ENCODE results near the gene RHCE.
"Not testable (repeated sequence)": the region's sequence is repeated elsewhere in the genome, so short reads cannot be mapped to it uniquely, and the experiment has no call there.

The RHCE gene

DNA sequence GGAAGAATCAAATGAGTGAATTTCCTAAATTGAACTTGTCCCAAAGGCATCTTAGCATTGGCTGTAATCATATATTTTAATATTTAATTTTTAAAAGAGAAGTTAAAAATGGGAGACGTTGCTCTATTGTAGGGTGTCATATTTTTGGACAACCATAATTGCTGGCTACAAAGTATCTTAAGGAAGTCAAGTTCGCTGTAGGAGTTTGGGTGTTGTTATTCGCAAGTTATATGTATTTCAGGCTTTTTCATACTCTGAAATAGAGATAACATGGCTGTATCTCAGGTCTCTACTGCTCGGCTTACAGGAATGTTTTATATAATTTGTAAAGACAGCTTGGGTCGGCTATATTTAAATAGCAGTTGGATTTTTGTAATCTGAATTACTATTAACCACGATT lies 81.6 kb downstream of the RHCE start:
- DNase-seq, result no peak

DNA sequence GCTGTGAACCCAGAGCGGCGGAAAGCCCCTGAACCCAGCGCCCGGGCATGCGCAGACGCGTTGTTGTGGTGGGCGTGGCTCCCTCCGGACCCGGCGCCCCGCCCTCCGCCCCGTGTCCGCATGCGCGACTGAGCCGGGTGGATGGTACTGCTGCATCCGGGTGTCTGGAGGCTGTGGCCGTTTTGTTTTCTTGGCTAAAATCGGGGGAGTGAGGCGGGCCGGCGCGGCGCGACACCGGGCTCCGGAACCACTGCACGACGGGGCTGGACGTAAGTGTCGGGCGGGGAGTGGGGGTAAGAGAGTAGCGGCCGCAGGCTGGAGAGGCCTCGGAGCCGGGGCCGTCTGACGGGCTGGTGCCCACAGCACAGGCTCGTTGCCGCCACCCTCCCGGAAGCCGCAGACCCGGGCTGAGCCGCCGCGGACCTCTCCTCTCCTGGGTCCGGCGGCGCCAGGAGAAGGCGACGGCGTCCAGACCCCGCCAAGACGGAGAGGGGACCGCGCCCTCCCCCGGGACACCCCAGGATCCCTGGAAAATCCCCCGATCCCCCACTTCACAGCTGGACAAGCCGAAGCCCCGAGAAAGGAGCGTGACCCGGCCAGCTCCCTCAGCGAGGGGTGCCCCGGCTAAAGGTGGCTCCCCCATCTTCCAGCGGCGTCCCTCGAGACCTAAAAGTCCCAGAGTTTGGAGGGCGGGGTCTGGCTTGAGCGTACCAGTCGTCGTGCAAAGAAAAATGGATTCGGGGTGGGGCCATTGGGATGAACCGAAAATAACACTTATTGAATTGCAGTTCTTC lies 82.2 kb downstream of the RHCE start, which contains the start of gene TMEM50A:
Gene TMEM50A (plus strand): TSS at position 147 of the 794 bp plus-strand sequence. CDS start 2,153 bp downstream, outside the sequence.
- DNase-seq, result peak; percentile 89

DNA sequence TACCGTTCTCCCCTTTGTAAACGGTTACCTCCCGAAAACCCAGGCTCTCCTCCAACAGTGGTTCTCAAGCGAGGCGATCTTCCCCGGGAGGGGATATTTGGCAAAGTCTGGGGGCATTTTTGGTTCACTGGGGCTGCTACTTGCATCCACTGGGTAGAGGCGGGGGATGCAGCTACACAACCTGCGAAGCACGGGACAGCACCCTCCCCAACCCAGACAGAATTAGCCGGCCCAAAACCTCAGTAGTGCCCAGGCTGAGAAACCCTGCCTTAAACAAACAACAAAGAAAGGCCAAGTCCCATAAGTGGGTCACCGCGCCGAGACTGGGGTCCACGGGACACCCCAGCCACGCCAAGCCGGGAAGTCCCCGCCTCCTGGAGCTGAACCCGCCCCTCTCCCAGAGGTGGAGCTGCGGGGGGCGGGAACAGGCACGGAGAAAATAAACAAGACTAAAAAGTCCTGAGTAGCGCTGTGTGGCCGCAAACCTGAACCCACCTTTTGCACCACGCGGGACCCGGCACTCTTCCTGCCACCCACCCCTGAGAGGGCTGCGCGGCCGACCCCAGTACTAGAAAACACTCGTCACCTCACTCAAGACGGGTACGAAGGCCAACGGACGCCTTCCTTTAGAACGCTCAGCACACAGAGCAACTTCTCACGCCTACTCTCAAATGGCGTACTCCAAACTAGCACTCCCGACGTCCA lies 83.0 kb downstream of the RHCE start:
- DNase-seq, result not testable (repeated sequence)

DNA sequence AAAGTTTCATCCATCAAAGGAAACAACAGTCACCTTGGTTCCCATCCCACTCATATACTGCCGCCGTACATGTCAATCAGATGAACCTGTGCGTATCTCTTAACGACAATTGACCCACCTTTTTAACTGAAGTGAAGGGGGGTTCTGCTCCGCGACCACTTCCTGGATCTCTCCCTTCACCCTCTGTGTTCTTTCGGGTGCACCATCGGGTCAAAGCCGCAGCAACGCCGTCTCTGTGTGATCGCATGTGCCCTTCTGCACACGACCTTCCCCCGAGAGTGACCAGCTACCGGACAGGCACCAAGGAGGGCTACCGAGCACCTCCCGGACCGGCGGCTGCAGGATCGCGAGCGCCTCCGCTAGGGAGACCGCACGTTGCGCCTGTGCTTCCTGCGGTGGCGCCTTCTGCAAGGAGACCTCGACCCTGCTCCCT lies 83.7 kb downstream of the RHCE start:
- DNase-seq, result not testable (repeated sequence)

DNA sequence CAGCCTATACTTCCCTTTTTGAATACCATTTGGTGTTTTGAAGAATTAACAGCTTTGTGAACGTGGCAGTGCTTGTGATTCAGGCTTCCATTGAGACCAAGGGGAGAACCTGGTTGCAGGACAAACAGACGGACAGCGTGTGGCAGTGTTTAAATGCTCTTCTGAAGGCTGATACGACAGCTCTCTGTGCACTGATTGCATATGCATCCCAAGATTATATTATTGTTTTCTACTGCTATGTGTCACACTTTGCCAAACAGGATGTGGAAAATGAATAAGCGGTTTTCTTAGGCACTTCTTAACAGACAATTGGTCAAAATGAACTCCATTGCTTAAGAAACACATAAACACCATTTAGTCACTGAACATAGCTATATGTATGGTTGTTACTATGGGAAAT lies 90.7 kb downstream of the RHCE start:
- DNase-seq, result not testable (repeated sequence)

DNA sequence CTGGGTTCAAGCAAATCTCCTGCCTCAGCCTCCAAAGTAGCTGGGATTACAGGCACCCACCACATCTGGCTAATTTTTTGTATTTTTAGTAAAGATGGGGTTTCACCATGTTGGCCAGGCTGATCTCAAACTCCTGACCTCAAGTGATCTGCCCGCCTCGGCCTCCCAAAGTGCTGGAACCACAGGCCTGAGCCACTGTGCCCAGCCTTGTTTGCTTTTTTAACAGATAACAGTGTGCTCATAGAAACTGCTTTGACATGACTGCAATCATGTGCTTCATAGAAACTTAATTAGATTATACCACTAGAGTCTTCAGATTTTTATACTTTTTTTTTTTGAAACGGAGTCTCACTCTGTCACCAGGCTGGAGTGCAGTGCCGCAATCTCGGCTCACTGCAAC lies 91.3 kb downstream of the RHCE start:
- not testable (repeated sequence) for DNase-seq

DNA sequence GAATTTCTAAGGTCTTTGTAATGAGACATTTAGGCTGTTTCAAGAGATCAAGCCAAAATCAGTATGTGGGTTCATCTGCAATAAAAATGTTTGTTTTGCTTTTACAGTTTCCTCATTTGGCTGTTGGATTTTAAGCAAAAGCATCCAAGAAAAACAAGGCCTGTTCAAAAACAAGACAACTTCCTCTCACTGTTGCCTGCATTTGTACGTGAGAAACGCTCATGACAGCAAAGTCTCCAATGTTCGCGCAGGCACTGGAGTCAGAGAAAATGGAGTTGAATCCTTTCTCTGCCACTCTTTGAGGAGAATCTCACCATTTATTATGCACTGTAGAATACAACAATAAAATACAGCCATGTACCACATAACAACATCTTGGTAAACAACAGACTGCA lies 91.8 kb downstream of the RHCE start:
- DNase-seq, result not testable (repeated sequence)

DNA sequence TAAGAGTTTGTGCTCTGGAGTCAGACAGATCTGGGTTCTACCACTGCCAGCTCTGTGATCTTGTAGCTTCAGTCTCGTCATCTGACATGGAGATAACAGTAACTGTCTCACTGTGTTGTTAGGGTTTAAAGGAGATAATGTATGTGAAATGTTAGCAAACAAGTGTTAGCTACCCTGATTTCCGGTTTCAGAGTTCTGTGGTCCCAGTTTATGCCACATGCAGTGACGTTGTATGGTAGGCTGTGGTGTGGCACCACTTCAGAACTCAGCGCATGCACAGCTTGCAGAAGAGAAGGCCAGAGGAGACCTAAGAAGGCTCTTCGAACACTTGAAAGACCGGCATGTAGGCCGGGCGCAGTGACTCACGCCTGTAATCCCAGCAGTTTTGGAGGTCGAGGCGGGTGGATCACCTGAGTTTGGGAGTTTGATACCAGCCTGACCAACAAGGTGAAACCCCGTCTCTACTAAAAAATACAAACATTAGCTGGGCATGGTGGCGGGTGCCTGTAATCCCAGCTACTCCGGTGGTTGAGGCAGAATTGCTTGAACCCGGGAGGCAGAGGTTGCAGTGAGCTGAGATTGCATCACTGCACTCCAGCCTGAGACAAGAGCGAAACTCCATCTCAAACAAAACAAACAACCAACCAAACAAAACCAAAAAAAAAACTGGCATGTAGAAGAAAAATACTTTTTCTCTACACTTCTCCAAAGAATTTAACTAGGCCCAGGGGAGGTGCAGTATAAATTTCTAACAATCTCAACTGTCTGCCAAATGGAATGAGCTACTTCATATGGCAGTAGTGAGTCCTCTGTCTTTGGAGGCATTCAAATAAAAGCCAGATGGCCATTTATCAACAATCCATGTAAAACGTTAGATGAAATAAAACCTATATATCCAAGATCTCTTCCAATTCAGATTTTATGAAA lies 92.5 kb downstream of the RHCE start:
- not testable (repeated sequence) for DNase-seq

DNA sequence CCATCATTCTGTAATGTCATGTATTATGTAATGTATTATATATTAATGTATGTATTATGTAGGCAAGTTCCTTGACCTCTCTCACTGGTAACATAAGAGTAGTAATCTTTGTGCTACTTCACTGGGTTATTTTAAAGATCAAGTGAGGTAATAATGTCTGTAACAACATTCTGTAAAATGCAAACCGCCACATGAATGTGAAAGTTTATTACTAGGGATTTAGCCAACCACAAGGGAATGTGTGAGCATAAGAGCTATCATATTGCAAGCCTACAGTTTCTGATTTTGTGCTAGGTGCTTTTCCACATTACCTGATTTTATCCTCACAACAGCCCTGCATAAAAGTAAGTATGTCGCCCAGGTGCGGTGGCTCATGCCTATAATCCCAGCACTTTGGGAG lies 96.2 kb downstream of the RHCE start:
- not testable (repeated sequence) for DNase-seq

DNA sequence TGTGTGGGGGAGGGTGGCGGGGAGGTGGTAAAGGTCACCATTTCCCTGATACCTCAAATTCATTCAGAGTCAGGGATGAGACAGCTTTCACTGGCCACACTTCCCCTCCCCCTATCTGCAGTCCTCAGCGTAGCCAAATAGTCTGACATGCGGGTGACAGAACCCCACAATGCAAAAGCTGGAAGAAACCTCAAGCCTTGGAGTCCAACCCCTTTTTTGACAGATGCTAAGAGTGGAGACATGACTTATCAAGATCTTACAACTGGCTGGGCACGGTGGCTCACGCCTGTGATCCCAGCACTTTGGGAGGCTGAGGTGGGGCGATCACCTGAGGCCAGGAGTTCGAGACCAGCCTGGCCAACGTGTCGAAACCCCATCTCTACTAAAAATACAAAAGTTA lies 98.5 kb downstream of the RHCE start:
- not testable (repeated sequence) for DNase-seq

DNA sequence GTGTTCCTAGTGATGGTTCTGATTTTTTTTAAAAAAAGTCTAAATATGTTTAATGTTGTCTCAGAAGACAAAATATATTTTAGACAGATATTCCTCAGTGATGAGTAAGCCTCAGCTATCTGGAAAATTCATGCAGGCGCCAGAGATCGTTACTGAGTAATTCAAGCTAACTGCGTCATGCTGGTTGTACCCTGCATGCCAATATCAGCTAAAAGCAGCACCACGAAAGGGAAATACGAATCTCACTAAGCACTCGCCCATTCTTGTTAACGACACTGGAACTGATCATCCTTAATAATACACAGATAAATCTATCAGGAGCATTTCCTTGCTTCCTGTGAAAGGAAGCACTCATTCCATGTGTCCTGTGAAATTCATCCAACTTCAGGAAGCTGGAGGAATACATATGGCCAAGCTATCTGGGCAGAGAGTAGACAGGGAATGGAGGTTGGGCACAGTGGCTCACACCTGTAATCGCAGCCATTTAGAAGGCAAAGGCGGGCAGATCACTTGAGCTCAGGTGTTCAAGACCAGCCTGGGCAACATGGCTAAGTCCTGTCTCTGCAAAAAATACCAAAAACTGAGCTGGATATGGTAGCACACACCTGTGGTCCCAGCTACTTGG lies 100.2 kb downstream of the RHCE start:
- not testable (repeated sequence) for DNase-seq

DNA sequence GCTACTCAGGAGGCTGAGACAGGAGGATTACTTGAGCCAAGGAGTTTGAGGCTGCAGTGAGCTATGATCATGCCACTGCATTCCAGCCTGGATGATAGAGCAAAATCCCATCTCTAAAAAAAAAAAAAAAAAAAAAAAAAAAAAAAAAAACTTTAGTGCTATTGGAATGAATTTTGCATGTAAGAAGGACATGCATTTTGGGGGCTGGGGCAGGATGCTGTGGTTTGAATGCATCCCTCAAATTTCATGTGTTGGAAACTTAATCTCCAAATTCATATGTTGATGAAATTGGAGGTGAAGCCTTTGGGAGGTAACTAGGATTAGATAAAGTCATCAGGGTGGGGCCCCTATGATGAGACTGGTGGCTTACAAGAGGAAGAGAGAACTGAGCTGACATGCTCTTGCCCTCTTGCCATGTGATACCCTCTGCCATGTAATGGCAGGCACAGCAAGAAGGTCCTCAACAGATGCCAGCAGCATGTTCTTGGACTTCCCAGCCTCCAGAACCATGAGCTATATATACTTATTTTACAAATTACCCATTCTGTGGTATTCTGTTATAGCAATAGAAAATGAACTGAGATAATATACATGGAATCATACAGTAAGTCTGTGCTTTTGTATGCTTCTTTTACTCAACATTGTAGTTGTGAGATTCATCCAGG lies 107.7 kb downstream of the RHCE start:
- DNase-seq, result not testable (repeated sequence)

Measured in midbrain (tissue), 1 donor.